ENCODE results near the gene NMU. TPM values are rescaled to one million over a fixed set of nuclear protein-coding genes. Genes with fewer than 3 reads are reported as not detected.

Gene NMU
- polyA plus RNA-seq, 1 of the 3 experiments (the other 2 are of a cell fraction) = 0.66 TPM

- H3K9me3 ChIP-seq = no peaks in the 10 kb centered on the region
- no peak within 1 kb of the TSS for H3K27ac ChIP-seq (ENCODE audit: low read depth in 2 of 2, low read length in 1 of 2)
- H3K4me1 ChIP-seq (ENCODE audit: control insufficient read depth in 1 of 2, insufficient read depth in 2 of 2, low read depth in 1 of 2, low read length in 1 of 2) = no peaks in the 10 kb centered on the region
- DNase-seq = no peak
- H3K79me2 ChIP-seq (ENCODE audit: insufficient read depth) = no peaks in the 10 kb centered on the region
- WGBS (ENCODE audit: low lambda C conversion rate) = 86% methylated on average over 14 of the region's 24 CpGs
- no peaks in the 10 kb centered on the region for H3K9me2 ChIP-seq
- no peak within 1 kb of the TSS for H3K4me3 ChIP-seq (ENCODE audit: low read depth in 2 of 2, low read length in 1 of 2)
- TF ChIP-seq RAD21 (IDR thresholded peaks at IDR 0.05; ENCODE audit: low read length) = no peak
- TF ChIP-seq FOSL2 (IDR thresholded peaks at IDR 0.05; ENCODE audit: borderline replicate concordance, low read depth) = no peak
- TF ChIP-seq REST (IDR thresholded peaks at IDR 0.05; ENCODE audit: low read depth, low read length) = no peak
- no peak for TF ChIP-seq MEF2A (IDR thresholded peaks at IDR 0.05; ENCODE audit: borderline replicate concordance, low read depth)
- no peak for TF ChIP-seq JUND (IDR thresholded peaks at IDR 0.05)
- TF ChIP-seq POLR2AphosphoS5 (IDR thresholded peaks at IDR 0.05; ENCODE audit: low read depth, low read length) = no peak
- no peaks in the 10 kb centered on the region for H3F3A ChIP-seq (replicated peaks; ENCODE audit: insufficient read depth)
- H3K36me3 ChIP-seq (replicated peaks in 1 of 2; ENCODE audit: control insufficient read depth in 1 of 2, insufficient read depth in 2 of 2, low read length in 1 of 2) = no peaks in the 10 kb centered on the region
- H3K27me3 ChIP-seq (ENCODE audit: insufficient read depth) = no peaks in the 10 kb centered on the region
- H3K9ac ChIP-seq = no peak within 1 kb of the TSS
- H3K4me2 ChIP-seq = no peak within 1 kb of the TSS
- POLR2A ChIA-PET = no interaction called here
- no peak within 1 kb of the TSS for H2AFZ ChIP-seq (ENCODE audit: low read depth)
- no peaks in the 10 kb centered on the region for H4K20me1 ChIP-seq (ENCODE audit: insufficient read depth)
- CTCF ChIA-PET = no interaction called here
Measured at GRCh38 chr4:55592014-55592413, 44.1 kb downstream of the NMU start, which contains the start of gene PDCL2. TSS of gene PDCL2 (minus strand) at chr4:55592245. CDS start at chr4:55592109, 136 bp downstream.

- no peak overlapping the region for H3K4me3 ChIP-seq (ENCODE audit: low read depth in 2 of 2, low read length in 1 of 2)
- H3K27ac ChIP-seq (ENCODE audit: low read depth in 2 of 2, low read length in 1 of 2) = no peak overlapping the region
- H3K9me3 ChIP-seq = 0 out of 2 replicates have a peak, but pooled peaks cover 5% of the 10 kb centered on the region
- ChIA-PET POLR2A (no interaction called here), CTCF (no interaction called here)
- no peaks in the 10 kb centered on the region for H3K27me3 ChIP-seq (ENCODE audit: insufficient read depth)
- no peaks in the 10 kb centered on the region for H4K20me1 ChIP-seq (ENCODE audit: insufficient read depth)
- no peaks in the 10 kb centered on the region for H3K4me1 ChIP-seq (ENCODE audit: control insufficient read depth in 1 of 2, insufficient read depth in 2 of 2, low read depth in 1 of 2, low read length in 1 of 2)
- no peak overlapping the region for H3K9ac ChIP-seq
- no peaks in the 10 kb centered on the region for H3K79me2 ChIP-seq (ENCODE audit: insufficient read depth)
- no peak for DNase-seq
- 39% methylated on average over 2 of the region's 2 CpGs for WGBS (ENCODE audit: low lambda C conversion rate)
- H2AFZ ChIP-seq (ENCODE audit: low read depth) = no peak overlapping the region
- no peaks in the 10 kb centered on the region for H3F3A ChIP-seq (replicated peaks; ENCODE audit: insufficient read depth)
- no peak overlapping the region for H3K4me2 ChIP-seq
- no peaks in the 10 kb centered on the region for H3K36me3 ChIP-seq (replicated peaks in 1 of 2; ENCODE audit: control insufficient read depth in 1 of 2, insufficient read depth in 2 of 2, low read length in 1 of 2)
- H3K9me2 ChIP-seq = no peaks in the 10 kb centered on the region
- no peak for TF ChIP-seq NRF1 (IDR thresholded peaks at IDR 0.05; ENCODE audit: low read depth, low read length)
- TF ChIP-seq GATA2 (CRISPR knock-in tag; IDR thresholded peaks at IDR 0.05) = no peak
- no peak for TF ChIP-seq RFX5 (IDR thresholded peaks at IDR 0.05; ENCODE audit: low read length)
- TF ChIP-seq SIN3A (IDR thresholded peaks at IDR 0.05; ENCODE audit: borderline replicate concordance, low read depth, low read length) = no peak
- no peak for TF ChIP-seq REST (IDR thresholded peaks at IDR 0.05; ENCODE audit: low read depth, low read length)
- no peak for TF ChIP-seq FOXM1 (IDR thresholded peaks at IDR 0.05; ENCODE audit: low read depth)
- no peak for TF ChIP-seq NFIC (IDR thresholded peaks at IDR 0.05; ENCODE audit: borderline replicate concordance)
- TF ChIP-seq POLR2AphosphoS5 (IDR thresholded peaks at IDR 0.05; ENCODE audit: low read depth, low read length) = no peak
- no peak for TF ChIP-seq USF2 (IDR thresholded peaks at IDR 0.05; ENCODE audit: borderline replicate concordance, low read depth, low read length)
- no peak for TF ChIP-seq RCOR1 (IDR thresholded peaks at IDR 0.05; ENCODE audit: low read length)
- TF ChIP-seq USF1 (IDR thresholded peaks at IDR 0.05; ENCODE audit: borderline replicate concordance, low read depth) = no peak
- TF ChIP-seq SMC3 (IDR thresholded peaks at IDR 0.05; ENCODE audit: low read depth, low read length) = no peak
- no peak for TF ChIP-seq TEAD4 (IDR thresholded peaks at IDR 0.05; ENCODE audit: borderline replicate concordance, insufficient read depth)
- no peak for TF ChIP-seq FOSL2 (IDR thresholded peaks at IDR 0.05; ENCODE audit: borderline replicate concordance, low read depth)
- no peak for TF ChIP-seq YY1 (IDR thresholded peaks at IDR 0.05; ENCODE audit: low read depth)
- no peak for TF ChIP-seq MXI1 (IDR thresholded peaks at IDR 0.05; ENCODE audit: low read depth, low read length)
- no peak for TF ChIP-seq TAF1 (IDR thresholded peaks at IDR 0.05; ENCODE audit: borderline replicate concordance, low read depth, low read length)
Measured at GRCh38 chr4:55588160-55588559, 47.9 kb downstream of the NMU start.
